Measurements from ENCODE around the gene CFAP77.
A peak's percentile ranks its signal among the peaks of the same experiment; 100 is the strongest.

Gene CFAP77

GRCh38 chr9:132457504-132458236 is 47.7 kb downstream of the CFAP77 start:
- DNase-seq, result no peak

DNA sequence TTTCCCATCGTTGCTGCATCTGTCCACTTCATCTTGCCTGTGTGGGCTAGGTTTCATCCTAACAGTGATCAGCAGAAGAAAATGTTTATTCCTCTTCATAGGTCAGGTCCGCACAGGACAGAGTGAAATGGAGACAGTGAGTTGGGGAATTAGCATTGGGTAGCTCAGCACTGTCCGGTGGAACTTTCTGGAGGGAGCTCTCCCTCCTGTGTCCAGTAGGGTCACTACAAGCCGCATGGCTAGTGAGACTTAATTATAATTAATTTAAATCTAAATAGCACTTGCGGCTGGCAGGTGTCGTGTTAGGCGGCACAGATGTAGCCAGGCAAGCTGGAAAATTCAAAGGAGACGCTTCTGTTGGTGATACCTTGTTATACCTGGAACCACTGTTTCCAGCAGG is 48.4 kb downstream of the CFAP77 start:
- DNase-seq, result no peak

- no peak for DNase-seq
These were observed 49.6 kb downstream of the CFAP77 start for GRCh38 chr9:132459661-132460060.

GRCh38 chr9:132460240-132460639 is 50.2 kb downstream of the CFAP77 start:
- DNase-seq, result no peak

GRCh38 chr9:132461281-132461896 is 51.4 kb downstream of the CFAP77 start:
- DNase-seq, result no peak

GRCh38 chr9:132461971-132462370 is 52.0 kb downstream of the CFAP77 start:
- DNase-seq, result no peak

DNA sequence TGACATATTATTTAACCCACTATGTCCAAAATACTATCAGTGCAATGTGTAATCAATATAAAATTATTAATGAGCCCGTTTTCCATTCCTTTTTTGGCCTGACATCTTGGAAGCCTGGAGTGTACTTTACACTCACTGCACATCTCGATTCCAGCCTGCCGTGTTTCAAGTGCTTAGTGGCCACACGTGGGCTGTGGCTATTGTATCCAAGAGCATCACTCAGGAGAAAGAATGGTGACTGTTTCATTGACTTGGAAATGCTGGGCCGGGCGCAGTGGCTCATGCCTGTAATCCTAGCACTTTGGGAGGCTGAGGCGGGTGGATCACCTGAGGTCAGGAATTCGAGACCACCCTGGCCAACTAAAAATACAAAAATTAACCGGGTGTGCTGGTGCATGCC is 54.5 kb downstream of the CFAP77 start:
- no peak for DNase-seq

DNA sequence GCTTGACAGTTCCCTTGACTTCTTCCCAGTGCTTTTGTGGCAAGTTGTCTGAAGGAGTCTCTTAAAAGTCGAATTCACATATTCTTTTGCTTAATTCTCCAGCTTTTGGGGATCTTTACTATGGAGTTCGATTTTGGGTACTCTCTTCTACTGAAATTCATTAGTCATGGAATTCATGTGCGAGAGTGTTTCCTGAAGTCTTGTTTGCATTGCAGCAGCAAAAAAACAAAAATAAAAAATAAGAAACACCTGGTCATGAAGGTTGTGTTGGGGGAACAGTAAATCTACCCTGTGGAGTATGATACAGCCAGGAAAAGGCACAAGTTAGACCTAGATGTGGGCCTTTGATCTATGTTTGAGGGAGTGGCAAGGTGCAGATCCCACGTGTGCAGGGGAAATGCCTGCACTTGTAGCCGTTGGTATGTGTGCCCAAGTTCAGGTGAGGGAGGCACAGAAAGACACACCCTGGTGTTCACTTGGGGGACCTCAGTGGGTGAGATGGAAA is 55.2 kb downstream of the CFAP77 start:
- DNase-seq, result no peak

GRCh38 chr9:132472199-132472598 is 62.2 kb downstream of the CFAP77 start:
- no peak for DNase-seq

GRCh38 chr9:132472599-132472998 is 62.6 kb downstream of the CFAP77 start:
- no peak for DNase-seq

DNA sequence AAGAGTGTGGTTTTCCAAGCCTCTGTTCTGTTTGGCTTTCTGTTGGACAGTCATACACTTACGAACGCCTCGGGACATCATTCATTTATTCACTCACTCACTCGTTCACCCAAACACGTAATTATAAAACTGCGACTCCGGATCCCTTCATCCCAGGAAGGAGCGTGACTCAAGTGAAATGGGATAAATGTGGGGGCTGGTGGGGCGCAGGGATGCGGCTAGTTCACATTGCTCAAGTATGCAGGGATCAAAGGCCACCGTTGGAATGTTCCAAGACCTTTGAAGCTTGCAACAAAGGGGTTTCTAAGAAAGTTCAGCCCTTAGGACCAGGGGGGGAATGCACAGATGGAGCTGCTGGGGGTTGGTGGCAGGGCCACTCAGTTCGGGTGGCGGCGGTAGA is 64.2 kb downstream of the CFAP77 start:
- no peak for DNase-seq

DNA sequence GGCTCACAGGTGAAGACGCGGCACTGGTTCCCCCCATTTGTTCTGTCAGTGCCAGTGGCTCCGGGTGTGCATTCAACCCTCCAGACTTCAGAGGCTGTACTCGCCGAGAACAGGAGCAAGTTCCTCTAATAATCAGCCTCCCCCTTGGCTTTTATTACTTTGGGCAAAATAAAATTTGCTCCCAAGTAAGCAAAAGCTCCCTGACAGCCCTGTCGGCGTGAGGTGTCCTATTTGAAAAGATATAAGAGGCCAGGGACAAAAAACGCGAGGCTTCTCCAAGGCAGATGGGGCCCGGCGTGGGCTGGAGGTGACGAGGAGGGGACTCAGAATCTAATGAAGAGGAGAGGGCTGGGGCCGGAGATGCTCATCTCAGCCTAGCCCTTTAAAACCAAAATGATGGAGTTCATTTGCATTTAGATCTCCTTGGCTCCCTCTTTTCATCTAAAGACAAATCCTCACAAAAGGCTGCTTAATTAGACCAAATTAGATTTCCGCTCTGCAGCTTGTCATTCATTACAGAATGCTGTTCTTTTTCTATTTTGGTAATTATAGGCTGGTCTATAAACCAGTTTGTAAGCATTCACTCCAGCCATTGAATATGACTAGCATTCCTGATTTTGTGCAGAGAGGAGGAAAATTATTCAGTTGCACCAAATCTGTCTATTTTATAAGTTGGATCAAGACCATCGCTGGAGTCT is 68.5 kb downstream of the CFAP77 start:
- DNase-seq, result no peak

DNA sequence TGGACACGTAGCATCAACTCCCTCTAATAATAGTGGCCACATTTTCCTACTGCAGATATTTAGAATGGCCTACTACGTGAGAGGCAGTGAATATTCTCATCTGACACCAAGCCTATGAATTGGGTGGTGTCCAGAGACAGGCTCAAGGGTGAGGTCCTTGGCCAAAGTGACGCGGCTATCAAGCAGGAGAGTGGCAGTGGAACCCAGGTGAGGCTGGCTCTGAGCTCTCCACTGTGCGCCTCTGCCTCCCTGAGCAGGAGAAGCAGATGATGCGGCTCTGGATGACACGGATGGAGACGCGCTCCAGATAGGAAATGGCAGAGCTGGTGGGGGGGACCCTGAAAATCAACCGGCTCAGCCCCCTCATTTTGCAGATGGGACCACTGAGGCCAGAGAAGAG is 69.7 kb downstream of the CFAP77 start:
- DNase-seq, result no peak

DNA sequence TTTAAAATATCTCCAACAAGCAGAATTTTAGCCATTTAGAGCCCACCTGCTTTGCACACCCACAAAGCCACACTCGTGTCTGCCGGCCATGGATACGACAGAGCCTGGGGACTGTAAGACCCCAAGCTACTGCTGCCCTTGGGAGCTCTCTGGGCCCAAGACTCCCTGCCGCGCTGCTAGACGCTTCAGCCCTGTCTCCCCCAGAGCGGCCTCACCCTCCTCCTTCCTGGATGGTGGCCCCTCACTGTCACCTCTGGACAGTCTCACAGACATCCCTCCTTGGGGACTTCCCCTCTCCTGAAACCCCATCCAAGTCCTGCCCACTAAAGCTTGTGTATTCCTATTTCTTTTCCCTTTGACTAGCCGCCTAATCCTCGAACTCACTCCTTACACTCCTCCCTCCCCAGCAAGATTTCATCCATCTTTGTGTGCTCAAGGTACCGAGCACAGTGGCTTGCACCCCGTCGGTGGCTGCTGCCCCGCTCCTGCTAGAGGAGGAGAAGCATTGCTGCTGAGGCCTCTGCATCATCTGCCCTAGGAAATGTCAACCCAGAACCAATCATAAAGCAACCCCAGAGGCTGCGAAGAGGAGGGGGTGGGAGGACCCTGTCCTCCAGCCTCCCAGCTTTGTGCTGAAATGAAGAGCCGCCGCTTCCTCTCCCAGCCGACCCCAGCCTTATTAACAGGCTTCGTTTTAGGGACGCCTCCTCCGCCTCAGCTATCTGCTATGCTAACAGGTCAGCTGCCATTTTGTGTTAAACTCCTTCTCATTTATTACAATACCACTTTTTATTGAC is 71.2 kb downstream of the CFAP77 start:
- no peak for DNase-seq

DNA sequence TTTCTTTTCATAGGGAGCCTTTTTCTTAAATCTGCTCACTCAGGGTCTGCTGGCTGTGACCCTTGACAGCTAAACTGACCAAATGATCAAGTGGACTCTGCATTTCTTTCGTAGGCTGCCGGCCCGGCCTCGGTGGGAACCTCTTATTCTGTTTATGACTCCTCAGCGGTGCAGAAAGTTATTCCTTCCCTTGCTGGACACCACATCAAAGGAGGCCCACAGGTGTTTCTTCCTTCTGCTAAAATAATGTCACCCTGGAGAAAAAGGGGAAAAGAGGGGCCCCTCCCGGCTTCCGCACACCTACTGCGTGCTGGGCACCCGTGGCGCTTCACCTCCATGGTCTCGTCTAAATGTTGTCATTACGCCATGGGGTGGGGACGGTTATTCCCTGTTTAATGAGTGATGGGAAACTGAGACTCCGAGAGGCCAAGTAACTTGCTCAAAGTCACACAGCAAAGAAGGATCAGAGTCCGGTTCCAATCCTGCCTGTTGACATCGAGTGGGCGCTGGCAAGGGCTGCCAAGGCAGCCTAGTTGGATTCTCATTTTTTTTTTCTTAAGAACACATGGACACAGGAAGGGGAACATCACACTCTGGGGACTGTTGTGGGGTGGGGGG is 72.3 kb downstream of the CFAP77 start:
- no peak for DNase-seq

DNA sequence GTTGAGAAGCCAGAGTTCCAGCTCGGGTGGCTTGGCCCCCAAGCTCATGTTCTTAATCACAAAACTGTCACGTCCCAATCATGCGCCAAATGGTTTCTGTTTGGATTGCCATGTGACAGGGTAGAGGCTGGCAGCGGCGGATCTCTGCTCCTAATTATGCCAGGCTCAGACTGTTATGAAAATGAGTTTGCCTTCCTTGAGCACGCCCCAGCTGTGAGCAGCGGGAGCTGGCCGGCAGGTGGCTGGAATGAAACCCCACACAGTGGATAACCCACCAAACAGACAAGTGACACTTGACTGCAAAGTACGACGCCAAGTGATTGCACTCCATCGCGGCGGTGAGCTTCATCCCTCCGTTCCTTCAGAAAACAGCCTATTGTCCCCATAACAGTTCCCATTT is 75.4 kb downstream of the CFAP77 start:
- DNase-seq, result no peak

- DNase-seq, result peak; percentile 22
These were observed 76.8 kb downstream of the CFAP77 start for GRCh38 chr9:132486706-132487350.

GRCh38 chr9:132487351-132487791 is 77.4 kb downstream of the CFAP77 start:
- DNase-seq, result no peak

GRCh38 chr9:132487980-132488535 is 78.0 kb downstream of the CFAP77 start:
- no peak for DNase-seq

GRCh38 chr9:132488626-132489025 is 78.6 kb downstream of the CFAP77 start:
- no peak for DNase-seq

GRCh38 chr9:132489536-132489935 is 79.5 kb downstream of the CFAP77 start:
- DNase-seq, result no peak

DNA sequence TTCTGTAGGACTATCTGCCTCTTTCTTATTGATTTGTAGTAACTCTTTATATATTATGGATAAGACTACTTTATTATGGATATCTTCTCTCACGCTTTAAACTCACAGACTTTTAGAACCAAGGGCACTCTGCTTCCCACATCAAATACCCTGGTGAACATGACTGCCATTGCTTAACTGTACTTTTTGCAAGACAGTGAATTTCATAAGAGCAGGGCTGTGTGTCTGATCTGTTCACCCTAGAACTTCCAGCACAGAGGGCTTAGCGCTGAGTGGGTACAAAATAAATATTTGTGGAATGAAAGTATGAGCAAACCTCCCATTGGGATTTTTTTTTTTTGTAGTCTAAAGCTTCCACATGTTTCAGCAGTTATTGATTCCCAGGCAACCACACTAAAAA is 84.8 kb downstream of the CFAP77 start:
- DNase-seq, result no peak
